Activated CD4-positive, alpha-beta T cell treated with anti-CD3 and anti-CD28 coated beads, Interleukin-2, amount 10 ng/mL, durations not matched to agents 24 days and 14 days (primary cell): ENCODE measurements around the gene NTPCR. TPM values are rescaled to one million over a fixed set of nuclear protein-coding genes. Genes with fewer than 3 reads are reported as not detected.

Experiments
- DNase-seq: peaks from one replicate; pipeline ENCODE4 v3.0.0; 2022
- H3K27ac Mint-ChIP-seq: one replicate; pipeline ENCODE4 v1.8.0; 2022; ENCODE audit warnings: mild to moderate bottlenecking, mixed read lengths
- H3K27me3 Mint-ChIP-seq: one replicate; pipeline ENCODE4 v1.8.0; 2022; ENCODE audit warnings: mixed read lengths
- H3K36me3 Mint-ChIP-seq: one replicate; pipeline ENCODE4 v1.8.0; 2022; ENCODE audit warnings: low read depth, mild to moderate bottlenecking, mixed read lengths
- H3K4me1 Mint-ChIP-seq: one replicate; pipeline ENCODE4 v1.8.0; 2021; ENCODE audit warnings: mixed read lengths
- H3K4me3 Mint-ChIP-seq: one replicate; pipeline ENCODE4 v1.8.0; 2022; ENCODE audit warnings: mild to moderate bottlenecking, moderate library complexity, mixed read lengths
- H3K9me3 Mint-ChIP-seq: one replicate; pipeline ENCODE4 v1.8.0; 2021; ENCODE audit warnings: mixed read lengths
- intact Hi-C: fragments of 100-400 bp; cut with micrococcal nuclease; formaldehyde crosslinking; loops from one replicate; pipeline ENCODE4 v1.15.1; 2023
- total RNA-seq: library from RNA; stranded (reverse); gene quantifications from 2 replicates; pipeline ENCODE4 v1.2.3, GENCODE V29; 2022

NTPCR gene
- total RNA-seq, 1 donor from 2014 or later: 30.5 TPM

DNA sequence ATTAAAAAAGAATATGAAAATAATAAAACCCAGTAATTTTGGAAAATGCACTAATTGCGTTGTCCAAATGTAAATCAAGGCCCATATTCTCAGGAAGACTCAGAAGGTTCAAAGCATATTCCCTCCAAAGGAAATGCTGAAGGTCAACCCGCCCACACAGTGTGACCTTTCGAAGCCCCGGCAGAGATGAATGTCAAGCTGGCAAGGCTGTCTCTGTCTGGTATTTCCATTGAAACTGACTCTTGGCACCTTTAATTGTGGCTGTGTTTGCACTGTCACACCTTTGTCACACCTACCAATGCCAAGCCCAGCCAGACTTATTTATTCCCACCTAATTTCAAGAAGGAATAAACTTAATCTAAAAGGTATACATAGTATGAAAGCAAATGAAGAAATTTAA lies 82.5 kb downstream of the NTPCR start:
- H3K27me3 Mint-ChIP-seq: no peaks in the 10 kb centered on the region
- no peak overlapping the region for H3K4me3 Mint-ChIP-seq
- intact Hi-C loops: no loop called here
- peaks cover 3% of the 10 kb centered on the region for H3K9me3 Mint-ChIP-seq
- no peaks in the 10 kb centered on the region for H3K36me3 Mint-ChIP-seq
- H3K27ac Mint-ChIP-seq: no peak overlapping the region
- no peaks in the 10 kb centered on the region for H3K4me1 Mint-ChIP-seq
- no peak for DNase-seq

DNA sequence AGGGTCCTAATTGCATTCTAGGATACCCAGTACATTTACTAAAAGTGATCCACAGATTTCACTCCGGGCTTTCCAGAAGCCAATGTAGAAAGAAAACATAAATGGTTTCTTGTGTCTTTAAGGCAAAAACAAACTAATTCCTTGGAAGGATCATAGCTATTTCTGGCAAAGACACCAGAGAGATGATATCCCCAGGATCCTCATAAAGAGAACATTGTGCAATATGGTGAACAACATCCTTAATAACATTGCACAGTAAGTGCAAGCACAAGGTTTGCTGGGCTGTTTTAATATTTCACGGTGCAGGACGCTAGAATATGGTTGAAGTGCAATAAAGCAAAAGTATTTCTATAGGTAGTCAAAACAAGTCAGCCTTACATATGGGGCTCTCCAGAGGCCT lies 83.0 kb downstream of the NTPCR start:
- no peak overlapping the region for H3K27ac Mint-ChIP-seq
- H3K36me3 Mint-ChIP-seq: no peaks in the 10 kb centered on the region
- intact Hi-C loops: no loop called here
- no peak overlapping the region for H3K4me3 Mint-ChIP-seq
- no peaks in the 10 kb centered on the region for H3K27me3 Mint-ChIP-seq
- no peaks in the 10 kb centered on the region for H3K4me1 Mint-ChIP-seq
- DNase-seq: no peak
- H3K9me3 Mint-ChIP-seq: peaks cover 3% of the 10 kb centered on the region

Other genes with a start within 250 kb of the NTPCR start
- gene MAP10, start 145.2 kb upstream of the NTPCR start, total RNA-seq: 2.6 and 2.7 TPM in 2 replicates